ENCODE results near the gene RGL2. TPM values are rescaled to one million over a fixed set of nuclear protein-coding genes. Genes with fewer than 3 reads are reported as not detected.

RGL2 gene
- total and polyA plus RNA-seq, 2 of the 4 experiments (the other 2 are of a cell fraction) = 4.1 to 26.9 TPM

DNA sequence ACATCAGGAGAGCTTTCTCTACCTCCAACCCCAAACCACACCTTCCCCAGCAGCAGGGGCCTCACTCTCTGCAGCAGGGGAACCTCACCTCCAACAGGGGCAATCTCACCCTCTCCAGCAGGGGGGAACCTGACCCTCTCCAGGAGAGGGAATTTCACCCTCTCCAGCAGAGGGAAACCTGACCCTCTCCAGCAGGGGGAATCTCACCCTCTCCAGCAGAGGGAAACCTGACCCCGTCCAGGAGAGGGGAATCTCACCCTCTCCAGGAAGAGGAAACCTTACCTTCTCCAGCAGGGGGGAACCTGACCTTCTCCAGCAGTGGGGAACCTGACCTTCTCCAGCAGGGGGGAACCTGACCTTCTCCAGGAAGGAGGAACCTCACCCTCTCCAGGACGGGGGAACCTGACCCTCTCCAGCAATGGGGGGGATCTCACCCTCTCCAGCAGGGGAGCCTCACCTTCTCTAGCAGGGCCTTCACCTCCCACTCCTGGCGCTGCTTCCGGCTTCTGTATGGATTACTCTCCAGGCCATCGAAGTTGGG lies 18.7 kb downstream of the RGL2 start:
- Histone ChIP-seq H4K20me1 (ENCODE audit: insufficient read depth, low read length) (peaks cover 49% of the 10 kb centered on the region), H3K4ac (ENCODE audit: low read depth, low read length) (no peak overlapping the region), H3K4me3 (ENCODE audit: insufficient read depth, low read depth, low read length) (no peak overlapping the region), H3K79me1 (ENCODE audit: low read depth in 1 of 2, low read length in 2 of 2) (peaks cover 13 to 37% of the 10 kb centered on the region in 2 experiments; a peak in 3 of 4 replicates), H3K9ac (ENCODE audit: low read depth, low read length) (no peak overlapping the region), H2BK20ac (ENCODE audit: low read depth, low read length) (no peak overlapping the region), H2AFZ (replicated peaks; ENCODE audit: low read length, poor library complexity) (peak overlapping the region; percentile 43), H4K91ac (ENCODE audit: insufficient read depth, low read depth, low read length) (no peak overlapping the region), H3K36me3 (ENCODE audit: control insufficient read depth, insufficient read depth, low read length) (peaks cover 60% of the 10 kb centered on the region), H2BK120ac (ENCODE audit: low read depth, low read length) (no peak overlapping the region), H4K5ac (ENCODE audit: low read depth, low read length) (no peak overlapping the region), H3K27ac (ENCODE audit: insufficient read depth, low read length) (no peak overlapping the region), H2AK5ac (ENCODE audit: low read depth, low read length) (no peak overlapping the region), H2BK5ac (ENCODE audit: low read depth, low read length, poor library complexity, severe bottlenecking) (no peak overlapping the region), H3K27me3 (ENCODE audit: control insufficient read depth, insufficient read depth, low read length) (no peaks in the 10 kb centered on the region), H3K4me1 (ENCODE audit: control insufficient read depth, insufficient read depth, low read length) (peaks cover 6% of the 10 kb centered on the region), H3K14ac (replicated peaks; ENCODE audit: low read depth, low read length) (no peak overlapping the region), H2BK15ac (ENCODE audit: low read depth, low read length) (no peak overlapping the region), H3K23ac (ENCODE audit: low read depth, low read length) (no peak overlapping the region), H3K18ac (ENCODE audit: low read depth, low read length) (no peak overlapping the region), H3K56ac (ENCODE audit: extremely low read depth, insufficient read depth, low read length) (no peak overlapping the region), H4K8ac (ENCODE audit: low read depth in 2 of 2, low read length in 2 of 2) (no peak overlapping the region), H3K4me2 (ENCODE audit: low read depth, low read length) (no peak overlapping the region), H3K9me3 (ENCODE audit: control insufficient read depth, insufficient read depth, low read length) (no peaks in the 10 kb centered on the region), H2AK9ac (replicated peaks; ENCODE audit: low read depth, low read length, poor library complexity) (no peak overlapping the region), H3K9me1 (ENCODE audit: insufficient read depth, low read length) (no peaks in the 10 kb centered on the region)
- dilution Hi-C loops (cut with HindIII; ENCODE audit: low sequenced_read_pairs, unreplicated experiment) (no loop called here), intact Hi-C loops (cut with micrococcal nuclease) (no loop called here), in situ Hi-C loops (cut with MboI; ENCODE audit: low sequenced_read_pairs) (no loop called here)
- CTCF ChIA-PET = interaction anchor here (0.6 kb wide), 1 partner anchor 21 kb away, joined by 5 read pairs; no protein-coding TSS in a partner anchor
- TF ChIP-seq CTCF (conservative IDR thresholded peaks at IDR 0.05; ENCODE audit: low read depth, low read length) (peak; percentile 83), CEBPB (IDR thresholded peaks at IDR 0.05; ENCODE audit: low read depth, low read length) (no peak), SMC3 (IDR thresholded peaks at IDR 0.05; ENCODE audit: low read depth, low read length) (peak; percentile 75), RAD21 (IDR thresholded peaks at IDR 0.05; ENCODE audit: low read length) (peak; percentile 72), NFE2L2 (IDR thresholded peaks at IDR 0.05; ENCODE audit: low read depth, low read length) (no peak)
- ATAC-seq (ENCODE audit: low read depth) = peak; percentile 22
- POLR2A ChIA-PET (ENCODE audit: unreplicated experiment) = interaction anchor here (0.5 kb wide), 1 partner anchor 9 kb away, joined by 3 read pairs; the partner anchor contains the start of gene WDR46
- peak; percentile 64 for DNase-seq
- BruUV-seq (replicated peaks) = no TSS peak
- no CpG with 5 or more reads among the region's 5 CpGs for WGBS, 2 experiments (ENCODE audit: extremely low coverage in 2 of 2, insufficient read length in 1 of 2)

Data from IMR-90 (cell line).